ENCODE measurements around the gene RAB20.

Gene RAB20

GRCh38 chr13:110539894-110540293, 21.6 kb downstream of the RAB20 start:
- Histone ChIP-seq H3K27me3 (ENCODE audit: insufficient read depth, low read length) (no peaks in the 10 kb centered on the region; the same call in 1 of the 2 replicates), H3F3A (ENCODE audit: insufficient read depth, low read length) (no peaks in the 10 kb centered on the region), H3K9me3 (ENCODE audit: low read length) (peaks cover 6% of the 10 kb centered on the region; the same call in 1 of the 2 replicates), H3K4me3 (ENCODE audit: low read depth, low read length, poor library complexity, severe bottlenecking) (no peak overlapping the region), H3K79me2 (ENCODE audit: insufficient read depth, low read length) (no peaks in the 10 kb centered on the region), H4K20me1 (ENCODE audit: insufficient read depth, low read length) (no peaks in the 10 kb centered on the region), H3K4me1 (ENCODE audit: insufficient read depth, low read length, severe bottlenecking) (no peaks in the 10 kb centered on the region), H3K4me2 (ENCODE audit: low read length) (no peak overlapping the region), H3K9ac (ENCODE audit: low read length) (no peak overlapping the region), H3K27ac (ENCODE audit: low read depth, low read length, poor library complexity, severe bottlenecking) (no peak overlapping the region), H2AFZ (ENCODE audit: low read length) (no peak overlapping the region), H3K36me3 (ENCODE audit: insufficient read depth, low read length) (no peaks in the 10 kb centered on the region; the same call in 1 of the 2 replicates), H3K9me2 (ENCODE audit: low read depth, low read length) (no peaks in the 10 kb centered on the region)
- TF ChIP-seq CTCF (IDR thresholded peaks at IDR 0.05; ENCODE audit: low read length) (no peak), EZH2 (IDR thresholded peaks at IDR 0.05; ENCODE audit: borderline replicate concordance, low read length) (no peak)

GRCh38 chr13:110538632-110539031, 22.9 kb downstream of the RAB20 start:
- Histone ChIP-seq H3K9me3 (ENCODE audit: low read length) (no peaks in the 10 kb centered on the region), H3F3A (ENCODE audit: insufficient read depth, low read length) (no peaks in the 10 kb centered on the region), H3K4me3 (ENCODE audit: low read depth, low read length, poor library complexity, severe bottlenecking) (no peak overlapping the region), H3K9me2 (ENCODE audit: low read depth, low read length) (no peaks in the 10 kb centered on the region), H3K4me2 (ENCODE audit: low read length) (no peak overlapping the region), H3K79me2 (ENCODE audit: insufficient read depth, low read length) (no peaks in the 10 kb centered on the region), H3K9ac (ENCODE audit: low read length) (no peak overlapping the region), H3K4me1 (ENCODE audit: insufficient read depth, low read length, severe bottlenecking) (no peaks in the 10 kb centered on the region), H3K27ac (ENCODE audit: low read depth, low read length, poor library complexity, severe bottlenecking) (no peak overlapping the region), H4K20me1 (ENCODE audit: insufficient read depth, low read length) (no peaks in the 10 kb centered on the region), H3K36me3 (ENCODE audit: insufficient read depth, low read length) (no peaks in the 10 kb centered on the region), H3K27me3 (ENCODE audit: insufficient read depth, low read length) (no peaks in the 10 kb centered on the region), H2AFZ (ENCODE audit: low read length) (no peak overlapping the region)
- TF ChIP-seq CTCF (IDR thresholded peaks at IDR 0.05; ENCODE audit: low read length): no peak
- no peak for TF ChIP-seq EZH2 (IDR thresholded peaks at IDR 0.05; ENCODE audit: borderline replicate concordance, low read length)

GRCh38 chr13:110536006-110536693, 25.4 kb downstream of the RAB20 start:
- Histone ChIP-seq H3K4me3 (ENCODE audit: low read depth, low read length, poor library complexity, severe bottlenecking) (no peak overlapping the region), H2AFZ (ENCODE audit: low read length) (no peak overlapping the region), H4K20me1 (ENCODE audit: insufficient read depth, low read length) (no peaks in the 10 kb centered on the region), H3F3A (ENCODE audit: insufficient read depth, low read length) (no peaks in the 10 kb centered on the region), H3K9me2 (ENCODE audit: low read depth, low read length) (no peaks in the 10 kb centered on the region), H3K27ac (ENCODE audit: low read depth, low read length, poor library complexity, severe bottlenecking) (no peak overlapping the region), H3K79me2 (ENCODE audit: insufficient read depth, low read length) (no peaks in the 10 kb centered on the region), H3K36me3 (ENCODE audit: insufficient read depth, low read length) (no peaks in the 10 kb centered on the region), H3K9me3 (ENCODE audit: low read length) (no peaks in the 10 kb centered on the region), H3K4me1 (ENCODE audit: insufficient read depth, low read length, severe bottlenecking) (no peaks in the 10 kb centered on the region), H3K27me3 (ENCODE audit: insufficient read depth, low read length) (no peaks in the 10 kb centered on the region; the same call in 1 of the 2 replicates), H3K4me2 (ENCODE audit: low read length) (no peak overlapping the region), H3K9ac (ENCODE audit: low read length) (no peak overlapping the region)
- TF ChIP-seq EZH2 (IDR thresholded peaks at IDR 0.05; ENCODE audit: borderline replicate concordance, low read length) (no peak), CTCF (IDR thresholded peaks at IDR 0.05; ENCODE audit: low read length) (no peak)
